HG03280 (cell line): ENCODE measurements around the gene GLE1.
"Not testable (repeated sequence)": the region's sequence is repeated elsewhere in the genome, so short reads cannot be mapped to it uniquely, and the experiment has no call there.

Source experiments
- ATAC-seq: cut with Tn5 transposase; IDR thresholded peaks from one replicate; pipeline ENCODE4 v1.9.1; 2021; ENCODE audit warnings: mild to moderate bottlenecking, moderate library complexity; ENCODE audit not compliant: unreplicated experiment

The GLE1 gene

GRCh38 chr9:128495296-128495695 is 9.2 kb upstream of the GLE1 start:
- no peak for ATAC-seq

- no peak for ATAC-seq
Observed at GRCh38 chr9:128495804-128496417, 8.6 kb upstream of the GLE1 start.

- no peak for ATAC-seq
Observed at GRCh38 chr9:128497824-128498610, 6.5 kb upstream of the GLE1 start.

GRCh38 chr9:128498911-128499310 is 5.6 kb upstream of the GLE1 start:
- no peak for ATAC-seq

GRCh38 chr9:128499920-128500319 is 4.6 kb upstream of the GLE1 start:
- no peak for ATAC-seq

- not testable (repeated sequence) for ATAC-seq
Observed at GRCh38 chr9:128503415-128503825, 1.1 kb upstream of the GLE1 start.

- no peak for ATAC-seq
Observed at GRCh38 chr9:128503870-128504269, 649 bp upstream of the GLE1 start.

- no peak for ATAC-seq
Observed at GRCh38 chr9:128505414-128505765, 871 bp downstream of the GLE1 start.

GRCh38 chr9:128505906-128506305 is 1.4 kb downstream of the GLE1 start:
- ATAC-seq: not testable (repeated sequence)

GRCh38 chr9:128512820-128513219 is 8.3 kb downstream of the GLE1 start:
- ATAC-seq: no peak

- ATAC-seq: no peak
Observed at GRCh38 chr9:128521956-128522355, 17.4 kb downstream of the GLE1 start.

- ATAC-seq: no peak
Observed at GRCh38 chr9:128523199-128523925, 18.8 kb downstream of the GLE1 start.

- no peak for ATAC-seq
Observed at GRCh38 chr9:128526720-128527119, 22.2 kb downstream of the GLE1 start.

- no peak for ATAC-seq
Observed at GRCh38 chr9:128528445-128529160, 24.1 kb downstream of the GLE1 start.

- no peak for ATAC-seq
Observed at GRCh38 chr9:128529191-128529590, 24.7 kb downstream of the GLE1 start.

- no peak for ATAC-seq
Observed at GRCh38 chr9:128532581-128532980, 28.1 kb downstream of the GLE1 start.

GRCh38 chr9:128540634-128541360 is 36.3 kb downstream of the GLE1 start:
- ATAC-seq: no peak

GRCh38 chr9:128546504-128546903 is 42.0 kb downstream of the GLE1 start:
- no peak for ATAC-seq

- ATAC-seq: no peak
Observed at GRCh38 chr9:128548876-128549275, 44.4 kb downstream of the GLE1 start.

- ATAC-seq: no peak
Observed at GRCh38 chr9:128550226-128550625, 45.7 kb downstream of the GLE1 start.
